OCI-LY7 (cell line): ENCODE results near the gene LRRFIP1. TPM values are rescaled to one million over a fixed set of nuclear protein-coding genes. Genes with fewer than 3 reads are reported as not detected.

Experiments used
- BruUV-seq: library from RNA; stranded (reverse); fragments of 400-500 nt; replicated peaks from 2 replicates; lab custom pipeline; 2021; lab: Mats Ljungman, UMichigan
- CTCF ChIA-PET: fragments of 300-600 bp; sonication (Branson Sonifier 250); formaldehyde crosslinking; loops from one replicate; lab custom pipeline; 2022; ENCODE audit warnings: antibody characterized with exemption; ENCODE audit not compliant: unreplicated experiment; lab: Charles Lee
- POLR2A ChIA-PET: fragments of 300-600 bp; sonication (Branson Sonifier 250); formaldehyde crosslinking; loops from one replicate; lab custom pipeline; 2022; ENCODE audit warnings: antibody characterized with exemption; lab: Charles Lee
- DNase-seq: peaks from one replicate; pipeline ENCODE4 v3.0.0-alpha.2; 2015; ENCODE audit warnings: low spot score
- H2AFZ ChIP-seq: fragments of 200-600 bp; sonication (generic), shearing (Covaris generic); 2 replicates; pipeline ENCODE4 v1.6.1; 2014; ENCODE audit warnings: mild to moderate bottlenecking, antibody characterized with exemption, low read length, moderate library complexity
- H3K27ac ChIP-seq: fragments of 200-600 bp; sonication (generic); 2 replicates; pipeline ENCODE4 v1.5.1; 2014; ENCODE audit warnings: mixed run types, low read depth, mild to moderate bottlenecking, moderate library complexity, low read length, inconsistent platforms; ENCODE audit not compliant: poor library complexity, severe bottlenecking
- H3K36me3 ChIP-seq: fragments of 200-600 bp; sonication (generic); 2 replicates; pipeline ENCODE4 v1.6.1; 2014; ENCODE audit warnings: mild to moderate bottlenecking, antibody characterized with exemption, low read length, moderate library complexity, mixed read lengths; ENCODE audit not compliant: insufficient read depth
- H3K4me1 ChIP-seq: fragments of 200-600 bp; sonication (generic); 2 replicates; pipeline ENCODE4 v1.5.1; 2014; ENCODE audit warnings: mild to moderate bottlenecking, low read length; ENCODE audit not compliant: insufficient read depth, poor library complexity, severe bottlenecking
- H3K4me2 ChIP-seq: fragments of 200-600 bp; sonication (generic); 2 replicates; pipeline ENCODE4 v1.6.1; 2014; ENCODE audit warnings: mild to moderate bottlenecking, low read length
- H3K4me3 ChIP-seq: fragments of 200-600 bp; sonication (generic); 2 replicates; pipeline ENCODE4 v1.5.1; 2014; ENCODE audit warnings: mild to moderate bottlenecking, low read depth, low read length; ENCODE audit not compliant: poor library complexity, severe bottlenecking
- H3K79me2 ChIP-seq: fragments of 200-600 bp; sonication (generic); 2 replicates; pipeline ENCODE4 v1.6.1; 2016; ENCODE audit warnings: low read depth, mild to moderate bottlenecking, low read length, moderate library complexity, mixed read lengths; ENCODE audit not compliant: insufficient read depth
- H3K9me2 ChIP-seq: fragments of 200-600 bp; sonication (generic); 2 replicates; pipeline ENCODE4 v1.6.1; 2016; ENCODE audit warnings: mild to moderate bottlenecking, low read length, mixed read lengths; ENCODE audit not compliant: insufficient read depth
- H3K9me3 ChIP-seq: fragments of 200-600 bp; sonication (generic); 2 replicates; pipeline ENCODE4 v1.6.1; 2014; ENCODE audit warnings: mild to moderate bottlenecking, mixed run types, low read length, mixed read lengths
- H4K20me1 ChIP-seq: fragments of 200-600 bp; sonication (generic); 2 replicates; pipeline ENCODE4 v1.6.1; 2014; ENCODE audit warnings: mild to moderate bottlenecking, antibody characterized with exemption, low read length, moderate library complexity, mixed read lengths; ENCODE audit not compliant: insufficient read depth
- CTCF ChIP-seq: fragments of 200-600 bp; sonication (generic); conservative IDR thresholded peaks from 2 replicates; pipeline ENCODE4 v1.5.1; 2014; ENCODE audit warnings: mild to moderate bottlenecking, antibody characterized with exemption, low read length, moderate library complexity, mixed read lengths
- EZH2phosphoT487 ChIP-seq: fragments of 200-600 bp; sonication (generic); IDR thresholded peaks from 2 replicates; pipeline ENCODE4 v1.6.1; 2018; ENCODE audit warnings: low read depth, borderline replicate concordance, mild to moderate bottlenecking, mixed run types, antibody characterized with exemption, low read length, moderate library complexity, mixed read lengths
- intact Hi-C: fragments of 100-400 bp; cut with micrococcal nuclease; formaldehyde crosslinking; loops from one replicate; pipeline ENCODE4 v1.10.0; 2022; ENCODE audit not compliant: unreplicated experiment
- total RNA-seq, 2 experiments: library from RNA; depleted of rRNA in 1 of 2; stranded (reverse); fragments of >200 nt in 1 of 2; shearing (Covaris generic) in 1 of 2; gene quantifications; 2 replicates each; pipeline ENCODE4 v1.2.3, GENCODE V29; 2014 to 2022

The LRRFIP1 gene
- total RNA-seq, 2 experiments from 2014 or later = 95.7 to 216 TPM

GRCh38 chr2:237691908-237692600, 64.7 kb downstream of the LRRFIP1 start:
- intact Hi-C loops = loop anchor here (5.0 kb wide), 2 partner anchors 370 to 415 kb away; partner anchors contain the start of gene SCLY
- Histone ChIP-seq H3K9me2 (no peaks in the 10 kb centered on the region), H3K36me3 (peaks cover 14% of the 10 kb centered on the region), H3K27ac (peak overlapping the region; percentile 99), H3K4me1 (peaks cover 49% of the 10 kb centered on the region), H3K79me2 (peaks cover 47% of the 10 kb centered on the region), H2AFZ (no peak overlapping the region), H3K4me3 (peak overlapping the region; percentile 91), H4K20me1 (peaks cover 4% of the 10 kb centered on the region; the same call in 1 of the 2 replicates), H3K9me3 (no peaks in the 10 kb centered on the region), H3K4me2 (peak overlapping the region; percentile 100)
- no TSS peak for BruUV-seq
- ChIA-PET CTCF (interaction anchor here (1.2 to 1.8 kb wide), 3 partner anchors 14 to 20 kb away, joined by 3 to 6 read pairs (median 3); no protein-coding TSS in a partner anchor), POLR2A (interaction anchor here (0.5 to 12.8 kb wide), 4 partner anchors 19 to 31 kb away, joined by 3 to 290 read pairs (median 4); no protein-coding TSS in a partner anchor)
- no peak for TF ChIP-seq CTCF
- TF ChIP-seq EZH2phosphoT487 = no peak
- peak; percentile 92 for DNase-seq

- no TSS peak for BruUV-seq
- H3K36me3 ChIP-seq = peaks cover 14% of the 10 kb centered on the region
- intact Hi-C loops = loop anchor here (5.0 kb wide), 2 partner anchors 370 to 415 kb away; partner anchors contain the start of gene SCLY
- ChIA-PET POLR2A (interaction anchor here (0.7 to 12.8 kb wide), 5 partner anchors 19 to 54 kb away, joined by 3 to 290 read pairs (median 6); no protein-coding TSS in a partner anchor), CTCF (interaction anchor here (1.2 to 1.8 kb wide), 2 partner anchors 18 to 21 kb away, joined by 3 to 6 read pairs; no protein-coding TSS in a partner anchor)
- peaks cover 4% of the 10 kb centered on the region; the same call in 1 of the 2 replicates for H4K20me1 ChIP-seq
- peak overlapping the region; percentile 100 for H3K4me2 ChIP-seq
- H3K9me2 ChIP-seq = no peaks in the 10 kb centered on the region
- peak overlapping the region; percentile 99 for H3K27ac ChIP-seq
- peak; percentile 39 for DNase-seq
- peaks cover 54% of the 10 kb centered on the region for H3K79me2 ChIP-seq
- no peak overlapping the region for H2AFZ ChIP-seq
- peak overlapping the region; percentile 91 for H3K4me3 ChIP-seq
- peaks cover 52% of the 10 kb centered on the region for H3K4me1 ChIP-seq
- TF ChIP-seq CTCF (no peak), EZH2phosphoT487 (no peak)
- no peaks in the 10 kb centered on the region for H3K9me3 ChIP-seq
These were observed 65.4 kb downstream of the LRRFIP1 start for GRCh38 chr2:237692601-237693290.
